HepG2 (cell line): ENCODE data around the gene CEP164.

Source experiments
- SIX4 ChIP-seq: sonication (generic); formaldehyde crosslinking; IDR thresholded peaks from 2 replicates; pipeline ENCODE4 v1.4.0; 2020; ENCODE audit warnings: missing genetic modification reagents
- SRF ChIP-seq: IDR thresholded peaks from 2 replicates; pipeline ENCODE4 v1.6.1; 2011; ENCODE audit warnings: mild to moderate bottlenecking, low read depth, low read length, moderate library complexity
- ZKSCAN8 ChIP-seq: IDR thresholded peaks from 2 replicates; pipeline ENCODE4 v1.6.1; 2016; ENCODE audit warnings: borderline replicate concordance, missing genetic modification reagents, missing compliant biosample characterization

GRCh38 chr11:117414724-117415123 lies 87.1 kb downstream of the CEP164 start:
- no peak for TF ChIP-seq SIX4 (CRISPR knock-in tag)
- TF ChIP-seq SRF, result no peak
- no peak for TF ChIP-seq ZKSCAN8 (CRISPR knock-in tag)
